Endothelial cell of coronary artery (primary cell): Measurements from ENCODE around the gene AK8. TPM values are rescaled to one million over a fixed set of nuclear protein-coding genes. Genes with fewer than 3 reads are reported as not detected.

Source experiments
- total RNA-seq: library from RNA; depleted of rRNA; stranded (reverse); fragments of >200 nt; gene quantifications from 2 replicates; pipeline ENCODE4 v1.2.3, GENCODE V29; 2014

Gene AK8
- total RNA-seq, result 0.09 TPM in 2 replicates

GRCh38 chr9:132877824-132878694 lies at the start of gene AK8:
Gene AK8 (minus strand): TSS chr9:132878284. CDS start chr9:132878255, 29 bp downstream.

GRCh38 chr9:132878695-132879456 lies 792 bp upstream of the AK8 start, which contains the start of gene SPACA9:
Gene SPACA9 (plus strand): TSS chr9:132878898. CDS start chr9:132883948, 5,050 bp downstream.

Other genes starting within 250 kb of the AK8 start
- gene DDX31, start 208.3 kb downstream of the AK8 start, total RNA-seq, result 11.7 and 13.2 TPM in 2 replicates
- gene GTF3C4, start 207.8 kb downstream of the AK8 start, total RNA-seq, result 14.3 and 15.0 TPM in 2 replicates
- 1.3 and 1.4 TPM in 2 replicates for gene SPACA9, start 614 bp upstream of the AK8 start, total RNA-seq
- gene TSC1, start 66.3 kb upstream of the AK8 start, total RNA-seq, result 19.8 and 29.7 TPM in 2 replicates
- gene GFI1B, start 100.4 kb upstream of the AK8 start, total RNA-seq, result not detected in 2 replicates
- 42.4 and 50.9 TPM in 2 replicates for gene GTF3C5, start 152.7 kb upstream of the AK8 start, total RNA-seq
- 0.18 and 0.28 TPM in 2 replicates for gene CEL, start 183.7 kb upstream of the AK8 start, total RNA-seq
- gene RALGDS, start 243.0 kb upstream of the AK8 start, total RNA-seq, result 30.6 and 30.9 TPM in 2 replicates